ENCODE measurements around the gene TRERF1. TPM values are rescaled to one million over a fixed set of nuclear protein-coding genes. Genes with fewer than 3 reads are reported as not detected.

Gene TRERF1
- total RNA-seq, 6 experiments from 2014 or later: 10.5 to 16.4 (median 15.2) TPM

- no peak for TF ChIP-seq CTCF (IDR thresholded peaks at IDR 0.05)
- DNase-seq: no peak
- no peaks in the 10 kb centered on the region for H3K9me3 Mint-ChIP-seq
- H3K27ac Mint-ChIP-seq: no peak overlapping the region
- peaks cover 5% of the 10 kb centered on the region; the same call in 1 of the 2 replicates for H3K36me3 Mint-ChIP-seq (ENCODE audit: low read depth)
- no peak overlapping the region for H3K4me3 Mint-ChIP-seq
- no peaks in the 10 kb centered on the region; the same call in 1 of the 2 replicates for H3K27me3 Mint-ChIP-seq (ENCODE audit: insufficient read depth)
- peaks cover 39% of the 10 kb centered on the region for H3K4me1 Mint-ChIP-seq (ENCODE audit: low read depth)
Measured at GRCh38 chr6:42372699-42373098, 79.0 kb downstream of the TRERF1 start.

- Mint-ChIP-seq H3K36me3 (ENCODE audit: low read depth) (peaks cover 8% of the 10 kb centered on the region), H3K4me3 (no peak overlapping the region), H3K27me3 (ENCODE audit: insufficient read depth) (no peaks in the 10 kb centered on the region; the same call in 1 of the 2 replicates), H3K4me1 (ENCODE audit: low read depth) (peaks cover 54% of the 10 kb centered on the region), H3K9me3 (no peaks in the 10 kb centered on the region), H3K27ac (no peak overlapping the region)
- DNase-seq: no peak
- no peak for TF ChIP-seq CTCF (IDR thresholded peaks at IDR 0.05)
Measured at GRCh38 chr6:42370323-42370985, 81.3 kb downstream of the TRERF1 start.

GRCh38 chr6:42369568-42369967 is 82.2 kb downstream of the TRERF1 start:
- H3K27ac Mint-ChIP-seq: peak overlapping the region; percentile 52
- peaks cover 9% of the 10 kb centered on the region for H3K36me3 Mint-ChIP-seq (ENCODE audit: low read depth)
- H3K4me3 Mint-ChIP-seq: no peak overlapping the region; the same call in 1 of the 2 replicates
- peaks cover 56% of the 10 kb centered on the region for H3K4me1 Mint-ChIP-seq (ENCODE audit: low read depth)
- H3K27me3 Mint-ChIP-seq (ENCODE audit: insufficient read depth): no peaks in the 10 kb centered on the region; the same call in 1 of the 2 replicates
- no peak for TF ChIP-seq CTCF (IDR thresholded peaks at IDR 0.05)
- no peaks in the 10 kb centered on the region for H3K9me3 Mint-ChIP-seq
- no peak for DNase-seq

GRCh38 chr6:42368181-42368580 is 83.5 kb downstream of the TRERF1 start:
- H3K27me3 Mint-ChIP-seq (ENCODE audit: insufficient read depth): no peaks in the 10 kb centered on the region; the same call in 1 of the 2 replicates
- TF ChIP-seq CTCF (IDR thresholded peaks at IDR 0.05): no peak
- no peak for DNase-seq
- peak overlapping the region; percentile 51; the same call in 1 of the 2 replicates for H3K4me3 Mint-ChIP-seq
- peaks cover 52% of the 10 kb centered on the region for H3K4me1 Mint-ChIP-seq (ENCODE audit: low read depth)
- H3K9me3 Mint-ChIP-seq: no peaks in the 10 kb centered on the region
- peaks cover 9% of the 10 kb centered on the region for H3K36me3 Mint-ChIP-seq (ENCODE audit: low read depth)
- H3K27ac Mint-ChIP-seq: peak overlapping the region; percentile 83

- no peaks in the 10 kb centered on the region for H3K9me3 Mint-ChIP-seq
- H3K27ac Mint-ChIP-seq: peak overlapping the region; percentile 83
- TF ChIP-seq CTCF (IDR thresholded peaks at IDR 0.05): no peak
- peak; percentile 11 for DNase-seq
- peak overlapping the region; percentile 51 for H3K4me3 Mint-ChIP-seq
- H3K36me3 Mint-ChIP-seq (ENCODE audit: low read depth): peaks cover 9% of the 10 kb centered on the region
- peaks cover 48% of the 10 kb centered on the region for H3K4me1 Mint-ChIP-seq (ENCODE audit: low read depth)
- H3K27me3 Mint-ChIP-seq (ENCODE audit: insufficient read depth): no peaks in the 10 kb centered on the region; the same call in 1 of the 2 replicates
Measured at GRCh38 chr6:42367353-42368011, 84.2 kb downstream of the TRERF1 start.

All from HFFc6 (cell line).